Fibroblast of gingiva (primary cell): ENCODE data around the gene PLSCR3.
"Not testable (repeated sequence)": the region's sequence is repeated elsewhere in the genome, so short reads cannot be mapped to it uniquely, and the experiment has no call there.

Experiments
- DNase-seq: peaks from one replicate; pipeline ENCODE4 v3.0.0-alpha.2; 2011; ENCODE audit warnings: low read depth

The PLSCR3 gene

GRCh38 chr17:7380321-7380720 lies 14.0 kb downstream of the PLSCR3 start:
- DNase-seq: peak; percentile 79

- no peak for DNase-seq
Measured at GRCh38 chr17:7379134-7379533, 15.2 kb downstream of the PLSCR3 start.

- DNase-seq: no peak
Measured at GRCh38 chr17:7374353-7374752, 20.0 kb downstream of the PLSCR3 start.

GRCh38 chr17:7370853-7371252 lies 23.5 kb downstream of the PLSCR3 start:
- DNase-seq: no peak

GRCh38 chr17:7369825-7370224 lies 24.5 kb downstream of the PLSCR3 start:
- no peak for DNase-seq

- DNase-seq: not testable (repeated sequence)
Measured at GRCh38 chr17:7368599-7368994, 25.7 kb downstream of the PLSCR3 start.

GRCh38 chr17:7367918-7368598 lies 26.3 kb downstream of the PLSCR3 start:
- no peak for DNase-seq

- no peak for DNase-seq
Measured at GRCh38 chr17:7367083-7367482, 27.2 kb downstream of the PLSCR3 start.

GRCh38 chr17:7365963-7366362 lies 28.4 kb downstream of the PLSCR3 start:
- DNase-seq: not testable (repeated sequence)

- DNase-seq: no peak
Measured at GRCh38 chr17:7363311-7363710, 31.0 kb downstream of the PLSCR3 start.

GRCh38 chr17:7361906-7362305 lies 32.4 kb downstream of the PLSCR3 start:
- no peak for DNase-seq

- DNase-seq: no peak
Measured at GRCh38 chr17:7357381-7357780, 36.9 kb downstream of the PLSCR3 start.

GRCh38 chr17:7356756-7357155 lies 37.6 kb downstream of the PLSCR3 start:
- DNase-seq: no peak

- peak; percentile 48 for DNase-seq
Measured at GRCh38 chr17:7356072-7356549, 38.2 kb downstream of the PLSCR3 start.

GRCh38 chr17:7355573-7355972 lies 38.8 kb downstream of the PLSCR3 start:
- DNase-seq: no peak

- DNase-seq: peak; percentile 51
Measured at GRCh38 chr17:7355053-7355452, 39.3 kb downstream of the PLSCR3 start, which contains the start of gene TMEM95. Gene TMEM95, plus strand, starts transcription at chr17:7355156. Its CDS starts 49 bp downstream, at chr17:7355205.

GRCh38 chr17:7354262-7354843 lies 40.0 kb downstream of the PLSCR3 start:
- peak; percentile 32 for DNase-seq

- no peak for DNase-seq
Measured at GRCh38 chr17:7352910-7353635, 41.3 kb downstream of the PLSCR3 start.

- no peak for DNase-seq
Measured at GRCh38 chr17:7352503-7352889, 41.8 kb downstream of the PLSCR3 start.

GRCh38 chr17:7351665-7352502 lies 42.4 kb downstream of the PLSCR3 start, which contains the start of gene KCTD11:
Gene KCTD11, plus strand, starts transcription at chr17:7352162.
- peak; percentile 93 for DNase-seq

- DNase-seq: peak; percentile 53
Measured at GRCh38 chr17:7348478-7349242, 45.7 kb downstream of the PLSCR3 start.
